PFSK-1 (cell line): ENCODE results near the gene RTL5.

Experiments used
- POLR2AphosphoS5 ChIP-seq: IDR thresholded peaks from 2 replicates; pipeline ENCODE4 v1.6.1; 2012; ENCODE audit warnings: low read depth, mild to moderate bottlenecking, control low read depth, low read length, moderate library complexity
- TF ChIP-seq, protein P1 (sequence below), 2 experiments: IDR thresholded peaks; 2 replicates each; pipeline versions ENCODE4 v1.6.1 to v1.8.0; 2011 to 2012; ENCODE audit warnings: low read depth in 2 of 2, low read length in 2 of 2, control low read depth in 1 of 2, inconsistent platforms in 1 of 2, mild to moderate bottlenecking in 1 of 2, moderate library complexity in 1 of 2; ENCODE audit not compliant: insufficient read depth in 1 of 2

DNA sequence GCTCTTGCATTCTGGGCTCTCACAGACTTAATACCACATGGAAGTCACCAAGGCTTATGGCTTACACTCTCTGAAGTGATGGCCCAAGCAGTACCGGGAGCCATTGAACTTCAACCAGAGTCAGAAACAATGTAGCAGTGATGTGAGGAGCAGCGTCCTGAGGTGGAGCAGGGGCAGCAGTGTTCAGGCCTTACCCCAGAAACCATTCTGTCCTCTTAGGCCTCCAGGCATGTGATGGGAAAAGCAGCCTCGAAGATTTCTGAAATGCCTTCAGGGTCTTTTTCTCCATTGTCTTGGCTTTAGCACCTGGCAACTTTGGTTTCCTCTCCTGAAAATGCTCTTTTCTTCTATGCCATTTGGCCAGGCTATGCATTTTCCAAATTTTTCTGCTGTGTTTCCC, 27.1 kb upstream of the RTL5 start:
- TF ChIP-seq POLR2AphosphoS5: no peak
- TF ChIP-seq, protein P1, sequence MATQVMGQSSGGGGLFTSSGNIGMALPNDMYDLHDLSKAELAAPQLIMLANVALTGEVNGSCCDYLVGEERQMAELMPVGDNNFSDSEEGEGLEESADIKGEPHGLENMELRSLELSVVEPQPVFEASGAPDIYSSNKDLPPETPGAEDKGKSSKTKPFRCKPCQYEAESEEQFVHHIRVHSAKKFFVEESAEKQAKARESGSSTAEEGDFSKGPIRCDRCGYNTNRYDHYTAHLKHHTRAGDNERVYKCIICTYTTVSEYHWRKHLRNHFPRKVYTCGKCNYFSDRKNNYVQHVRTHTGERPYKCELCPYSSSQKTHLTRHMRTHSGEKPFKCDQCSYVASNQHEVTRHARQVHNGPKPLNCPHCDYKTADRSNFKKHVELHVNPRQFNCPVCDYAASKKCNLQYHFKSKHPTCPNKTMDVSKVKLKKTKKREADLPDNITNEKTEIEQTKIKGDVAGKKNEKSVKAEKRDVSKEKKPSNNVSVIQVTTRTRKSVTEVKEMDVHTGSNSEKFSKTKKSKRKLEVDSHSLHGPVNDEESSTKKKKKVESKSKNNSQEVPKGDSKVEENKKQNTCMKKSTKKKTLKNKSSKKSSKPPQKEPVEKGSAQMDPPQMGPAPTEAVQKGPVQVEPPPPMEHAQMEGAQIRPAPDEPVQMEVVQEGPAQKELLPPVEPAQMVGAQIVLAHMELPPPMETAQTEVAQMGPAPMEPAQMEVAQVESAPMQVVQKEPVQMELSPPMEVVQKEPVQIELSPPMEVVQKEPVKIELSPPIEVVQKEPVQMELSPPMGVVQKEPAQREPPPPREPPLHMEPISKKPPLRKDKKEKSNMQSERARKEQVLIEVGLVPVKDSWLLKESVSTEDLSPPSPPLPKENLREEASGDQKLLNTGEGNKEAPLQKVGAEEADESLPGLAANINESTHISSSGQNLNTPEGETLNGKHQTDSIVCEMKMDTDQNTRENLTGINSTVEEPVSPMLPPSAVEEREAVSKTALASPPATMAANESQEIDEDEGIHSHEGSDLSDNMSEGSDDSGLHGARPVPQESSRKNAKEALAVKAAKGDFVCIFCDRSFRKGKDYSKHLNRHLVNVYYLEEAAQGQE (IDR thresholded peaks at IDR 0.05; ENCODE audit: insufficient read depth in 1 of 2, low read depth in 2 of 2, low read length in 2 of 2): no peak
